Stimulated activated CD4-positive, alpha-beta T cell treated with anti-CD3 and anti-CD28 coated beads, Interleukin-15, amount 100 ng/mL, for 24 hours (primary cell): Measurements from ENCODE around the gene SRXN1.
A peak's percentile ranks its signal among the peaks of the same experiment; 100 is the strongest.
"Not testable (repeated sequence)": the region's sequence is repeated elsewhere in the genome, so short reads cannot be mapped to it uniquely, and the experiment has no call there.

Source experiments
- DNase-seq: peaks from one replicate; pipeline ENCODE4 v3.0.0-alpha.2; 2020

The SRXN1 gene

GRCh38 chr20:653590-654416 lies 803 bp upstream of the SRXN1 start:
- DNase-seq, result no peak

- DNase-seq, result peak; percentile 49
Observed at GRCh38 chr20:652615-653109, 338 bp downstream of the SRXN1 start.

- DNase-seq, result peak; percentile 31
Observed at GRCh38 chr20:651713-652614, 1.0 kb downstream of the SRXN1 start.

GRCh38 chr20:650954-651353 lies 2.0 kb downstream of the SRXN1 start:
- DNase-seq, result no peak

- no peak for DNase-seq
Observed at GRCh38 chr20:650281-650680, 2.7 kb downstream of the SRXN1 start.

GRCh38 chr20:647479-648019 lies 5.5 kb downstream of the SRXN1 start:
- no peak for DNase-seq

GRCh38 chr20:646868-647233 lies 6.1 kb downstream of the SRXN1 start:
- DNase-seq, result no peak

GRCh38 chr20:646107-646867 lies 6.7 kb downstream of the SRXN1 start:
- DNase-seq, result no peak

GRCh38 chr20:645318-646106 lies 7.5 kb downstream of the SRXN1 start:
- DNase-seq, result peak; percentile 72

GRCh38 chr20:644692-645317 lies 8.2 kb downstream of the SRXN1 start:
- no peak for DNase-seq

- no peak for DNase-seq
Observed at GRCh38 chr20:642398-643174, 10.4 kb downstream of the SRXN1 start.

- not testable (repeated sequence) for DNase-seq
Observed at GRCh38 chr20:642013-642397, 11.0 kb downstream of the SRXN1 start.

GRCh38 chr20:641516-641875 lies 11.5 kb downstream of the SRXN1 start:
- no peak for DNase-seq

GRCh38 chr20:640674-641515 lies 12.1 kb downstream of the SRXN1 start:
- no peak for DNase-seq

- no peak for DNase-seq
Observed at GRCh38 chr20:638579-638978, 14.4 kb downstream of the SRXN1 start.

- DNase-seq, result no peak
Observed at GRCh38 chr20:637559-637958, 15.4 kb downstream of the SRXN1 start.

- no peak for DNase-seq
Observed at GRCh38 chr20:635893-636338, 17.1 kb downstream of the SRXN1 start.

- DNase-seq, result no peak
Observed at GRCh38 chr20:635028-635892, 17.7 kb downstream of the SRXN1 start.
